Activated naive CD4-positive, alpha-beta T cell treated with anti-CD3 and anti-CD28 coated beads, Interleukin-2, amount 10 ng/mL, durations not matched to agents 7 days and 5 days (primary cell): Measurements from ENCODE around the gene STXBP6.

ENCODE experiments used
- CTCF ChIA-PET: fragments of 350-600 bp; sonication (Branson Sonifier 250); formaldehyde crosslinking; loops from one replicate; lab custom pipeline; 2021; ENCODE audit warnings: antibody characterized with exemption; lab: Charles Lee
- DNase-seq: peaks from one replicate; pipeline ENCODE4 v3.0.0-alpha.2; 2020
- H3K27ac Mint-ChIP-seq: one replicate; pipeline ENCODE4 v1.8.0; 2021; ENCODE audit warnings: mild to moderate bottlenecking, moderate library complexity, mixed read lengths
- H3K27me3 Mint-ChIP-seq: one replicate; pipeline ENCODE4 v1.8.0; 2021; ENCODE audit warnings: mild to moderate bottlenecking, mixed read lengths
- H3K36me3 Mint-ChIP-seq: one replicate; pipeline ENCODE4 v1.8.0; 2021; ENCODE audit warnings: mixed read lengths
- H3K4me1 Mint-ChIP-seq: one replicate; pipeline ENCODE4 v1.8.0; 2021; ENCODE audit warnings: mixed read lengths
- H3K4me3 Mint-ChIP-seq: one replicate; pipeline ENCODE4 v1.8.0; 2021; ENCODE audit warnings: mild to moderate bottlenecking, moderate library complexity, mixed read lengths
- H3K9me3 Mint-ChIP-seq: one replicate; pipeline ENCODE4 v1.8.0; 2021; ENCODE audit warnings: mixed read lengths

STXBP6 gene

GRCh38 chr14:24826390-24826789 is 223.6 kb downstream of the STXBP6 start:
- no peaks in the 10 kb centered on the region for H3K4me1 Mint-ChIP-seq
- CTCF ChIA-PET, result no interaction called here
- no peaks in the 10 kb centered on the region for H3K27me3 Mint-ChIP-seq
- H3K4me3 Mint-ChIP-seq, result no peak overlapping the region
- H3K9me3 Mint-ChIP-seq, result no peaks in the 10 kb centered on the region
- H3K27ac Mint-ChIP-seq, result no peak overlapping the region
- no peaks in the 10 kb centered on the region for H3K36me3 Mint-ChIP-seq
- no peak for DNase-seq

GRCh38 chr14:24820616-24821015 is 229.3 kb downstream of the STXBP6 start:
- Mint-ChIP-seq H3K27me3 (peaks cover 8% of the 10 kb centered on the region), H3K9me3 (no peaks in the 10 kb centered on the region), H3K27ac (no peak overlapping the region), H3K36me3 (no peaks in the 10 kb centered on the region), H3K4me1 (no peaks in the 10 kb centered on the region), H3K4me3 (no peak overlapping the region)
- CTCF ChIA-PET, result no interaction called here
- no peak for DNase-seq

- DNase-seq, result no peak
- H3K9me3 Mint-ChIP-seq, result no peaks in the 10 kb centered on the region
- H3K4me1 Mint-ChIP-seq, result no peaks in the 10 kb centered on the region
- no peaks in the 10 kb centered on the region for H3K36me3 Mint-ChIP-seq
- CTCF ChIA-PET, result interaction anchor here (2.0 kb wide), 1 partner anchor 13 kb away, joined by 8 read pairs; no protein-coding TSS in a partner anchor
- H3K4me3 Mint-ChIP-seq, result no peak overlapping the region
- no peak overlapping the region for H3K27ac Mint-ChIP-seq
- H3K27me3 Mint-ChIP-seq, result peaks cover 8% of the 10 kb centered on the region
These were observed 231.1 kb downstream of the STXBP6 start for GRCh38 chr14:24818823-24819341.

GRCh38 chr14:24818058-24818822 is 231.7 kb downstream of the STXBP6 start:
- CTCF ChIA-PET, result interaction anchor here (2.0 kb wide), 1 partner anchor 12 kb away, joined by 8 read pairs; no protein-coding TSS in a partner anchor
- no peaks in the 10 kb centered on the region for H3K36me3 Mint-ChIP-seq
- no peak overlapping the region for H3K4me3 Mint-ChIP-seq
- no peaks in the 10 kb centered on the region for H3K9me3 Mint-ChIP-seq
- H3K27ac Mint-ChIP-seq, result no peak overlapping the region
- peaks cover 13% of the 10 kb centered on the region for H3K27me3 Mint-ChIP-seq
- no peaks in the 10 kb centered on the region for H3K4me1 Mint-ChIP-seq
- DNase-seq, result no peak

- CTCF ChIA-PET, result interaction anchor here (2.0 kb wide), 1 partner anchor 11 kb away, joined by 8 read pairs; no protein-coding TSS in a partner anchor
- H3K27me3 Mint-ChIP-seq, result peaks cover 13% of the 10 kb centered on the region
- DNase-seq, result no peak
These were observed 232.5 kb downstream of the STXBP6 start for GRCh38 chr14:24817212-24818057.

GRCh38 chr14:24816929-24817211 is 233.1 kb downstream of the STXBP6 start:
- Mint-ChIP-seq H3K4me1 (no peaks in the 10 kb centered on the region), H3K27me3 (peaks cover 13% of the 10 kb centered on the region), H3K36me3 (no peaks in the 10 kb centered on the region), H3K27ac (no peak overlapping the region), H3K9me3 (no peaks in the 10 kb centered on the region), H3K4me3 (no peak overlapping the region)
- CTCF ChIA-PET, result no interaction called here
- no peak for DNase-seq

More at GRCh38 chr14:24817212-24818057, 232.5 kb downstream of the STXBP6 start:
- H3K27ac Mint-ChIP-seq, result no peak overlapping the region
- no peaks in the 10 kb centered on the region for H3K9me3 Mint-ChIP-seq
- H3K36me3 Mint-ChIP-seq, result no peaks in the 10 kb centered on the region
- H3K4me1 Mint-ChIP-seq, result no peaks in the 10 kb centered on the region
- H3K4me3 Mint-ChIP-seq, result no peak overlapping the region

- no peaks in the 10 kb centered on the region for H3K9me3 Mint-ChIP-seq
- H3K4me1 Mint-ChIP-seq, result no peaks in the 10 kb centered on the region
- no peak overlapping the region for H3K4me3 Mint-ChIP-seq
- CTCF ChIA-PET, result interaction anchor here (0.6 kb wide), 1 partner anchor 10 kb away, joined by 3 read pairs; no protein-coding TSS in a partner anchor
- no peak for DNase-seq
- H3K36me3 Mint-ChIP-seq, result no peaks in the 10 kb centered on the region
- peaks cover 13% of the 10 kb centered on the region for H3K27me3 Mint-ChIP-seq
- H3K27ac Mint-ChIP-seq, result no peak overlapping the region
These were observed 233.7 kb downstream of the STXBP6 start for GRCh38 chr14:24816011-24816928.

GRCh38 chr14:24815543-24815942 is 234.4 kb downstream of the STXBP6 start:
- DNase-seq, result no peak
- H3K9me3 Mint-ChIP-seq, result no peaks in the 10 kb centered on the region
- peaks cover 9% of the 10 kb centered on the region for H3K27me3 Mint-ChIP-seq
- H3K4me1 Mint-ChIP-seq, result no peaks in the 10 kb centered on the region
- H3K27ac Mint-ChIP-seq, result no peak overlapping the region
- H3K4me3 Mint-ChIP-seq, result no peak overlapping the region
- CTCF ChIA-PET, result interaction anchor here (2.2 kb wide), 1 partner anchor 9 kb away, joined by 8 read pairs; no protein-coding TSS in a partner anchor
- H3K36me3 Mint-ChIP-seq, result no peaks in the 10 kb centered on the region

- CTCF ChIA-PET, result interaction anchor here (2.2 kb wide), 1 partner anchor 9 kb away, joined by 8 read pairs; no protein-coding TSS in a partner anchor
- no peaks in the 10 kb centered on the region for H3K36me3 Mint-ChIP-seq
- no peak overlapping the region for H3K4me3 Mint-ChIP-seq
- DNase-seq, result no peak
- H3K9me3 Mint-ChIP-seq, result no peaks in the 10 kb centered on the region
- H3K4me1 Mint-ChIP-seq, result no peaks in the 10 kb centered on the region
- H3K27ac Mint-ChIP-seq, result no peak overlapping the region
- peaks cover 9% of the 10 kb centered on the region for H3K27me3 Mint-ChIP-seq
These were observed 235.0 kb downstream of the STXBP6 start for GRCh38 chr14:24814944-24815343.

- no peaks in the 10 kb centered on the region for H3K36me3 Mint-ChIP-seq
- DNase-seq, result no peak
- no peaks in the 10 kb centered on the region for H3K4me1 Mint-ChIP-seq
- no peak overlapping the region for H3K4me3 Mint-ChIP-seq
- peaks cover 9% of the 10 kb centered on the region for H3K27me3 Mint-ChIP-seq
- no peak overlapping the region for H3K27ac Mint-ChIP-seq
- H3K9me3 Mint-ChIP-seq, result no peaks in the 10 kb centered on the region
- CTCF ChIA-PET, result interaction anchor here (2.2 kb wide), 1 partner anchor 8 kb away, joined by 8 read pairs; no protein-coding TSS in a partner anchor
These were observed 235.6 kb downstream of the STXBP6 start for GRCh38 chr14:24814346-24814745.

GRCh38 chr14:24813819-24814259 is 236.1 kb downstream of the STXBP6 start:
- Mint-ChIP-seq H3K4me3 (no peak overlapping the region), H3K27ac (no peak overlapping the region), H3K9me3 (no peaks in the 10 kb centered on the region), H3K27me3 (peaks cover 6% of the 10 kb centered on the region), H3K4me1 (no peaks in the 10 kb centered on the region), H3K36me3 (no peaks in the 10 kb centered on the region)
- DNase-seq, result no peak
- CTCF ChIA-PET, result interaction anchor here (0.6 to 2.2 kb wide), 2 partner anchors 8 to 187 kb away, joined by 3 to 8 read pairs; no protein-coding TSS in a partner anchor

- Mint-ChIP-seq H3K4me1 (no peaks in the 10 kb centered on the region), H3K27me3 (peaks cover 6% of the 10 kb centered on the region)
- CTCF ChIA-PET, result interaction anchor here (0.6 to 2.2 kb wide), 2 partner anchors 7 to 186 kb away, joined by 3 to 8 read pairs; no protein-coding TSS in a partner anchor
These were observed 236.7 kb downstream of the STXBP6 start for GRCh38 chr14:24813089-24813815.

GRCh38 chr14:24809135-24809534 is 240.8 kb downstream of the STXBP6 start:
- Mint-ChIP-seq H3K27me3 (peaks cover 6% of the 10 kb centered on the region), H3K36me3 (no peaks in the 10 kb centered on the region), H3K27ac (no peak overlapping the region), H3K4me3 (no peak overlapping the region), H3K4me1 (no peaks in the 10 kb centered on the region), H3K9me3 (no peaks in the 10 kb centered on the region)
- no peak for DNase-seq
- CTCF ChIA-PET, result interaction anchor here (0.7 to 0.9 kb wide), 2 partner anchors 98 to 296 kb away, joined by 3 to 4 read pairs; no protein-coding TSS in a partner anchor

More at GRCh38 chr14:24813089-24813815, 236.7 kb downstream of the STXBP6 start:
- Mint-ChIP-seq H3K9me3 (no peaks in the 10 kb centered on the region), H3K4me3 (no peak overlapping the region), H3K27ac (no peak overlapping the region), H3K36me3 (no peaks in the 10 kb centered on the region)
- no peak for DNase-seq
